Nephron (organoid): Measurements from ENCODE around the gene MC1R.

ENCODE experiments used
- H3K27ac Mint-ChIP-seq, 3 experiments: 2 replicates each; pipeline ENCODE4 v1.8.0; 2020; ENCODE audit warnings: mixed read lengths in 3 of 3, mild to moderate bottlenecking in 2 of 3, moderate library complexity in 1 of 3
- H3K27me3 Mint-ChIP-seq: 2 replicates; pipeline ENCODE4 v1.8.0; 2021; ENCODE audit warnings: low read depth, mild to moderate bottlenecking, moderate library complexity, mixed read lengths
- H3K36me3 Mint-ChIP-seq: 2 replicates; pipeline ENCODE4 v1.8.0; 2020; ENCODE audit warnings: low read depth, mixed read lengths
- H3K4me1 Mint-ChIP-seq: 2 replicates; pipeline ENCODE4 v1.8.0; 2020; ENCODE audit warnings: mixed read lengths
- H3K4me3 Mint-ChIP-seq, 3 experiments: 2 replicates each; pipeline ENCODE4 v1.8.0; 2020; ENCODE audit warnings: mild to moderate bottlenecking in 3 of 3, mixed read lengths in 3 of 3, moderate library complexity in 2 of 3
- H3K9me3 Mint-ChIP-seq: 2 replicates; pipeline ENCODE4 v1.8.0; 2020; ENCODE audit warnings: mixed read lengths
- CTCF ChIP-seq, 3 experiments: fragments of 200-600 bp; sonication (generic); IDR thresholded peaks; one replicate each; pipeline ENCODE4 v1.5.0; 2021; ENCODE audit warnings: antibody characterized with exemption in 3 of 3; ENCODE audit not compliant: unreplicated experiment in 3 of 3

Gene MC1R

DNA sequence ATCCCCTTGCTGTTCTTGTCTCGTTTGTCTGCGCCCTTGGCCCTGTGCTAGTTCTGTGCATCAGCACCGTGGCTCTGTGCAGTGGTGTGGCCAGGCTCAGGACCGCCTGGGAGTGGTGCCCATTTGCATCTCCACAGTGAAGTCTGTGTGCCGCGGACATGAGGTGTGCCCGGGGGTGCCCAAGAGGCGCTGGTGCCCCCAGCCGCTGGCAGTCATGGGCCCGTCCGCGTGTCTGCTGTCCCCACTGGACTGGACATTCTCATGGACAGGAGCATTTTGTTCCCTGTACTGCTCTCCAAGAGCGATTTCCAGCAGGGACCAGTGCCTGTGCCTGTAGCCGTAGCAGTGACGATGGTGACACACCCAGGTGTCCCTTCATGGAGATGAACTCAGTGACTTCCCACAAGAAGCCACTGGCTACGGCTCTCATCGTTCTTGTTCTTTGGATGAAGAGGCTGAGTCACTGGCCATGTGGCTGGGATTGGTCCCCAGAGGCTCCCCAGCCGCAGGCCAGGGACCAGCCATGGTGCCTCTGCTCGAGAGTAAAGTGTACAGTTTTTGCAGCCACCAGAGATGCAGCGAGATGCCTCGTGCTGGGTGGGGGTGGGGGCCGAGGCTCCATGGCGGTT, 13.0 kb upstream of the MC1R start:
- Mint-ChIP-seq H3K27me3 (no peaks in the 10 kb centered on the region), H3K4me3 (no peak overlapping the region), H3K4me1 (no peaks in the 10 kb centered on the region), H3K36me3 (peaks cover 37% of the 10 kb centered on the region), H3K27ac (no peak overlapping the region), H3K9me3 (no peaks in the 10 kb centered on the region)
- TF ChIP-seq CTCF (IDR thresholded peaks at IDR 0.05; ENCODE audit: unreplicated experiment in 3 of 3) = no peak

DNA sequence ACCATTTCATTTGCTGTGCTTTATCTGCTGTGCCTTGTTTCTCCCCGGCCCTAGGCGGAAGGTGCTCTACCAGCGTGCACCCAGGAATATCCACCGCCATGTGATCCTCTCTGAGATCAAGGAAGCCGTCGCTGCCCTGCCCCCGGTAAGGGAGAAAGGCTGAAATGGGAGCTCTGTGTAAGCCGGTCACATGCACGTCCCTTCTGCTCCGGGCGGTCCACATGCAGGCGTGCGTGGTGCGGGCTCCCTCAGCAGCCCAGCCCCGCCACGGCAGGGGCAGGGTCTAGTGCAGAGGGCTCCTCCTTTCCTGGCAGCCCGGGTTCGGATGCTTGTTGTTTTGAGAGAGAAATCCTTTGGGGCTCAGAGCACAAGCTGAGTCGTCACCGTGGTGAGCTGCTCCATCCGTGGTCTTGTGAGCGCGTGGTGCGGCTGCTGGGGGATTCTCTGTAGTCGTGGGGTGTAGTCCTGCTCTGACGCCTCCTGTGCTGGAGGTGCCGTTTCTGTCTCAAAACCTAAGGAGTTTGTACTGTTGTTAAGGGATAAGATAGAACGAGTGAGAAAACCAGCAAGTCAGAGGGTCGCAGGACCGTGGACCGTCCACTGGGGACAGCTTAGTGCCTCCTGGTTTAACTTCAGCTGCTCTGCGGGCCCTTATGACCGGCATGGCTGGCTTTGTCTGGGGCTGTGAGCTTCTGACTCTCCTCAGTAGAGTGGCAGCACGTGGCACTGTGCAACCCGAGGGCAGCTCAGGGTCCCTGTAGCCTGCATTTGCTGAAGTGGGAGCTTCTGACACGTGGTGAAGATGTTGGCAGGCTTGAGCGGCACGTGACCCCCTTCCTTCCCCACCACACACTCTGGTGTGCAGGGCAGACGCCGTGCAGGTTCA, 12.3 kb upstream of the MC1R start:
- TF ChIP-seq CTCF (IDR thresholded peaks at IDR 0.05; ENCODE audit: unreplicated experiment in 3 of 3) = no peak
- Mint-ChIP-seq H3K36me3 (peaks cover 37% of the 10 kb centered on the region), H3K9me3 (no peaks in the 10 kb centered on the region), H3K27me3 (no peaks in the 10 kb centered on the region), H3K4me1 (no peaks in the 10 kb centered on the region), H3K27ac (no peak overlapping the region), H3K4me3 (no peak overlapping the region)

DNA sequence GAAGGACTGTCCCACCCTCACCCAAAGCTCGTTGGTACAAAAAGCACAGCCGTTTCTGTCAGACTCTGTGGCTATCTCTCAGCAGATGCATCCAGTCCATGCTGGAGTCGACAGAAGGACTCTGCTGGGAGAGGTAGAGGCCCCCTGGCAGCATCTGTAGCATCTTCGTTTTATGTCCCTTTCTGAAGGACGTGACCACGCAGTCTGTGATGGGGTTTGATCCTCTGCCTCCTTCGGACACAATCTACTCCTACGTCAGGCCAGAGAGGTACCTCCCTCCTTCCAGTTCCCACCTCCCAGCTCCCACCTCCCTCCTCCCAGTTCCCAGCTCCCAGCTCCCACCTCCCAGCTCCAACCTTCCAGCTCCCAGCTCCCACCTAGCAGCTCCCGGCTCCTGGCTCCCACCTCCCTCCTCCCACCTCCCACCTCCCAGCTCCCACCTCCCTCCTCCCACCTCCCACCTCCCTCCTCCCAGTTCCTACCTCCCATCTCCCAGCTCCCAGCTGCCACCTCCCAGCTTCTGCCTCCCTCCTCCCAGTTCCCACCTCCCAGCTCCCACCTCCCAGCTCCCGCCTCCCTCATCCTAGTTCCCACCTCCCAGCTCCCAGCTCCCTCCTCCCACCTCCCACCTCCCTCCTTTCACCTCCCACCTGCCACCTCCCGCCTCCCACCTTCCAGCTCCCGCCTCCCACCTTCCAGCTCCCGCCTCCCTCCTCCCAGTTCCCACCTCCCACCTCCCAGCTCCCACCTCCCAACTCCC, 11.4 kb upstream of the MC1R start:
- no peak for TF ChIP-seq CTCF (IDR thresholded peaks at IDR 0.05; ENCODE audit: unreplicated experiment in 3 of 3)
- no peak overlapping the region for H3K4me3 Mint-ChIP-seq
- H3K36me3 Mint-ChIP-seq = peaks cover 39% of the 10 kb centered on the region
- no peak overlapping the region for H3K27ac Mint-ChIP-seq
- H3K27me3 Mint-ChIP-seq = no peaks in the 10 kb centered on the region
- H3K4me1 Mint-ChIP-seq = no peaks in the 10 kb centered on the region
- no peaks in the 10 kb centered on the region for H3K9me3 Mint-ChIP-seq

GRCh38 chr16:89908236-89908635, 10.4 kb upstream of the MC1R start:
- Mint-ChIP-seq H3K9me3 (no peaks in the 10 kb centered on the region), H3K4me1 (no peaks in the 10 kb centered on the region), H3K27ac (no peak overlapping the region), H3K36me3 (peaks cover 41% of the 10 kb centered on the region), H3K4me3 (no peak overlapping the region), H3K27me3 (no peaks in the 10 kb centered on the region)
- no peak for TF ChIP-seq CTCF (IDR thresholded peaks at IDR 0.05; ENCODE audit: unreplicated experiment in 3 of 3)

DNA sequence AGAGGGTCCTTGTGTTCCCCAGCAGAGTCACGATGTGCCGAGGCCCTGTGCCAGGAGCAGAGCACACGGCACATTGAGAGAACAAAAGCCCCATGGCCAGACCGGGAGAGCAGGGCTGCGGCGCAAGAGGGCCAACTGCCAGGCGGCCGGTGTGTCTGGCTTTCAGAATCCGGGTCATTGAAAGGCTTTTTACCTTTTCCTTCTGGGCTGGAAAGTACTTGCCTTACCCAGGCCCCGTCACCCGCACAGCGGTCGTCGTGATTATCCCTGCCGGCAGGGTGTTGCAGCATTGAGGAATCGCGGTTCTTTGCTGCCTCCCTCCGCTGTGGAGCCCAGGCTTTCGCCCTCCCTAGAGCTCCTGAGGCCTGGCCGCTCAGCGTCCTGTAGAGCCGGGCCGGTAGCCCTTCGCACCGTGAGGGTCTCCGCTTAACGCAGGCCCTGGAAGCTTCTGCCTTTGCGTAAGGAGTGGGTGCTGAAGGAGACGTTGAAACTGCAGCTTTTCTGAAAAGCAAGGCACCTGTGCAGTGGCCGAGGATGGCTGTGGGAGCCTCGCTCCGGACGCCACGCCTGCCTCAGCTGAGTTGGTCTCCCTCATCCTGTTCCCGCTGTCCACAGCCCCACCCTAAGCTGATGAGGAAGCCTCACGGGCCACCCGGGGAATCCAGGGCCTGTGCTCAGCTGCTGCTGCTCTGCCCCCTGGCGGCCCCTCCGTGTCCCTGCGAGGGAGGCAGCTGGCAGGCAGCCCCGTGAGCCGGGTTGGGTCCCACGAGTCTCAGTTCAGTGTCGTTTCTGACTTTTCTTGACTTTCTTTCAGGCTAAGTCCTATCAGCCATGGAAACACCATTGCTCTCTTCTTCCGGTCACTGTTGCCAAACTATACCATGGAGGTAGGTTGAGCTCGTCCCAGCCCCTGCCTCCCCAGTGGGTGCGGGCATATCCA, 8.6 kb upstream of the MC1R start:
- Mint-ChIP-seq H3K9me3 (no peaks in the 10 kb centered on the region), H3K4me1 (no peaks in the 10 kb centered on the region), H3K27ac (no peak overlapping the region), H3K27me3 (no peaks in the 10 kb centered on the region), H3K4me3 (no peak overlapping the region), H3K36me3 (peaks cover 46% of the 10 kb centered on the region)
- TF ChIP-seq CTCF (IDR thresholded peaks at IDR 0.05; ENCODE audit: unreplicated experiment in 3 of 3) = peak; percentile 68 to 73 (median 69)
